ENCODE results near the gene DAB1.
"Not testable (repeated sequence)": the region's sequence is repeated elsewhere in the genome, so short reads cannot be mapped to it uniquely, and the experiment has no call there.

DAB1 gene

DNA sequence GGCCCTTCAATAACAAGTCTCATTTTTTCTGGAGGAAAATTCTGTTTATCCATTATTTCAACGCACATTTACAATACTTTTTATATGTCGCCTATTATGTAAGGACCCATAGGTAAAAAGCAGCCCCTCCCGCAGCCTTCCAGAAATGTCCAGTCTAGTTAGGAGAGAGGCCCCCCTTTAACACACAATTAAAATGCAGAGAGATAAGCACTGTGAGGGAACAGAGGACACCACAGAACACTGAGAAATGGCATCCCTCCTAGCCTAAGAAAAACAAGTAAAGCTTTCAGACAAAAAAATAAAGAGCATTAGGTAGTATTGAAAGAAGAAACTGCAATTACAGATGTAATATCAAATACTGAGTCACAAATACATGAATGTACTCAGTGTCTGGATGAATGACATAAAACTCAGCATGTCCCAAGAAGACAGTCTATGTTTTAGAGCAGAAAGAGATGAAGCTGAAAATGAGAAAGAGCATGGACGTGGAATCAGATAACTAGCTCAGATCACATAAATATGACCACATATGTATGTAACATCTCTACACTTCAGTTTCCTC is 62.9 kb downstream of the DAB1 start:
- no peak for DNase-seq (ENCODE audit: low read depth)

DNA sequence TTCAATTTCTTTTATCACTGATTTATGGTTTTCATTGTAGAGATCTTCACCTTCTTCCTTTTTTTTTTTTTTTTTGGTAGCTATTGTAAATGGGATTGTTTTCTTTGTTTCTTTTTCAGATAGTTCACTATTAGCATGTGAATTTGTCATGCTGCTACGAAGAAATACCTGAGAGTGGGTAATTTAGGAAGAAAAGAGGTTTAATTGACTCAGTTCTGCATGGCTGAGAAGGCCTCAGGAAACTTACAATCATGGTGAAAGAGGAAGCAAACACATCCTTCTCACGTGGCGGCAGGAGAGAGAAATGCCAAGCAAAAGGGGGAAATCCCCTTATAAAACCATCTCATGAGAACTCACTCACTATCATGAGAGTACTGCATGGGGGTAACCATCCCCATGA is 66.4 kb downstream of the DAB1 start:
- no peak for DNase-seq (ENCODE audit: low read depth)

DNA sequence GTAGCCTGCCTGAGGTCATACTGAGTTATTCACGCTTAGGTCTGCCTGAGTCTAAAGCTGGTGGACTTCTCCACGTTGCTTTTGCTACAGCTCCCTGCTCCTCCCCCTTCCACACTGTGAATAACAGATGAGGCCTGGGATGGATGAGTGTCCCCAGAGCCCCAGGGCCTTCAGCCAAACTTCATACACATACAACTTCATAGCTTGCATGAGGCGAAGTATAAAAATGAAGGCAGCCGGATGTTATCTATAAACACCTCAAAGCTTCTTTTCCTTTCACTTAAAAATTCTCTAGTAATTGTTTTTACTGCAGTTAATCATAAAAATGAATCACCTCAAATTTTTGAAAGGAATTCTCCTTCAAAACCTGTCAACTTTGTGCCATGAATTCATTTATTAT is 70.2 kb downstream of the DAB1 start:
- DNase-seq (ENCODE audit: low read depth): no peak

DNA sequence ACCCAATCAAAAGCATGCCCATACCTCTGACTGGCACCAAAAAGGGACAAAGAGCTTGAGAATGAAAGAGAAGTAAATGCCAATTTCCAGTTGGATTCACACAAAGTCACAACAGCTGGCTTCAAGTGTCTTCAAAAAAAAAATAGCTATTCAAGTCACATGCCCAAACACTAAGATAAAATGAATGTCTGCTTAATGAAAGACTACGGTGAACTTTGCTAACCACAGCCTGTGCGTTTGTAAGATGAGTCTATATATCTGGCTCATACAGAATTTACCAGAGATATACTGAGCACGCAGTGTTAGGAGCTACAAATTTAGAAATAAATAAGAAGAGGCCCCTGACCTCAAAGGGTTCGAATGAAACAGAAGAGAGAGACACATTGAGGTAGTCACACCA is 73.2 kb downstream of the DAB1 start:
- no peak for DNase-seq (ENCODE audit: low read depth)

DNA sequence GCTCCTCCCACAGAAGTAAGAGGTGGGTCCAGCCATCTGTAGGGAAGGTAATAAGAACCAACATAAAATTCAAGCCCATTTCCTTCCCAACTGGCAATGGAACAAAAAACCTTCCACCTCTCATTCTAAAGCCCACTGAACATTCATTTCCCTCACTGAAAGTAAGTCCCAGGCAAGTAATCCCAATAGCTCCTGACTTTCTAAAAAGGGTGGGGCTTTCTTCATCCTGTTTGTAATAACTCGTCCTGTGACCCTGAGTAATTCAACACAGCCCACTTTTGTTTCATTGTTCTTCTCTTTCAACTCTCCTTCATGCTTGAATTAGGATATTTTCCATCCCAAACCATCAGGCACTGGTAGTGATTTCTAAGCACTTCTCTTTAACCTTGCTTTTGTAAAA is 74.9 kb downstream of the DAB1 start:
- no peak for DNase-seq (ENCODE audit: low read depth)

DNA sequence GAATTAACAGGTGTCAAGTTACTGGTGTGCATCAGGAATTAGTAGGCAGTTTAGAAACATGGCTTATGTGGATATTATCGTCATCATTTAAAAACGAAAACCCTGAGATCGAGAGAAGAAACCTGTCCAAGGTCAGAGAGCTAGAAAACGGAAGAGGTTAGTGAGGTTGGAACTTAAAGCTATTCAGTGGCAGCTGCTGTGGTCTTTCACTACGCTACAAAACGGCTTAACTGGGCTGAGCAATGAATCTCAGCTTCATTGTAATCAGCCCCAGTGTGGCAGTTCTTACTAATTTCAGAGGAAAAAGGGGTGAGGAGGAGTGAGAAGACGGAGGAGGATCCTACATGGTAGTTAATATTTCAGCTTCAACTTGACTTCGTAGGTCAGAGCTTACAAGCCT is 77.9 kb downstream of the DAB1 start:
- DNase-seq (ENCODE audit: low read depth): no peak

DNA sequence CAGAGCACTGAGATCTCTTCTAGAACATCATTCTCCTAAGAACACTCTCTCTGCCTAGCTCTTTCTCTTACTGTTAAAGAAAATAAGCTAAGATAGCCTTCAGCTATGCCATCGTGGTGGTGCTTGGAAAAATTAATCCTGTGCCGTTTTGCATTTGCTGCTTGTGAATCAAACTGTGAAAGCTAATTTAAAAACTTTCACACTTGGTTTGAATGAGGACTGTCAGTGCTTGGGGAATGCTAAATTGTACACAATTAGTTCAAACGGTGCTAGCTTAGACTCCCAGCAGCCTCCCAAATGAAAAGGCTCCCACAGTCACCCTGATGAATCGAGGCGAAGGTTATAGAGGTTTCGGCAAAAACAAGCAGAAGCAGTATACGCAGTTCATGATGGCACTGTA is 79.6 kb downstream of the DAB1 start:
- DNase-seq (ENCODE audit: low read depth): no peak

DNA sequence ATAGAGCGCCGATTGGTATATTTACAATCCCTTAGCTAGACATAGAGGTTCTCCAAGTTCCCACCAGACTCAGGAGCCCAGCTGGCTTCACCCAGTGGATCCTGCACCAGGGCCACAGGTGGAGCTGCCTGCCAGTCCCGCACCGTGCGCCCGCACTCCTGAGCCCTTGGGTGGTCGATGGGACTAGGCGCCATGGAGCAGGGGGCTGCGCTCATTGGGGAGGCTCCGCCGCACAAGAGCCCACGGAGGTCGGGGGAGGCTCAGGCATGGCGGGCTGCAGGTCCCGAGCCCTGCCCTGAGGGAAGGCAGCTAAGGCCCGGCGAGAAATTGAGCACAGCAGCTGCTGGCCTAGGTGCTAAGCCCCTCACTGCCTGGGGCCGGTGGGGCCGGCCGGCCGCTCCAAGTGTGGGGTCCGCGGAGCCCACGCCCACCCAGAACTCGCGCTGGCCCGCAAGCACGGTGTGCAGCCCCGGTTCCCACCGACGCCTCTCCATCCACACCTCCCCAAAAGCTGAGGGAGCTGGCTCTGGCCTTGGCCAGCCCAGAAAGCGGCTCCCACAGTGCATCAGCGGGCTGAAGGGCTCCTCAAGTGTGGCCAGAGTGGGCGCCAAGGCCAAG is 80.5 kb downstream of the DAB1 start:
- DNase-seq (ENCODE audit: low read depth): not testable (repeated sequence)

DNA sequence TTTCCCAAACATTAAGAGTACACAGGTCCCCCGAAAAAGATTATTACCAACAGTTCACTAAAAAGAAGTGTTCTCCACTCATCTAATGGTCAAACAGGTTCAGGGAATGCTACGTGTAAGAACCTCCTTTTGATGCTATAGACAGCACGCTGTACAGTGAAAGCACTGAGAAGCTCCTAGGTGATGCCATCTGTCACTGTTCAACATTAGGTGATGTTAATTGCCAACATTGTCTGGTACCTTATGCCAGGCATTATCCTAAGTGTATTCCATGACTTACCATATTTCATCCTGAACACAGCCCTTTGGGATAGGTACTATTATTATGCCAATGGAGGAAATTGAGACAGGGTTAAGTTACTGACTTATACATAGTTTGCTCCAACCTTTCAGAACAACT is 82.1 kb downstream of the DAB1 start:
- no peak for DNase-seq (ENCODE audit: low read depth)

DNA sequence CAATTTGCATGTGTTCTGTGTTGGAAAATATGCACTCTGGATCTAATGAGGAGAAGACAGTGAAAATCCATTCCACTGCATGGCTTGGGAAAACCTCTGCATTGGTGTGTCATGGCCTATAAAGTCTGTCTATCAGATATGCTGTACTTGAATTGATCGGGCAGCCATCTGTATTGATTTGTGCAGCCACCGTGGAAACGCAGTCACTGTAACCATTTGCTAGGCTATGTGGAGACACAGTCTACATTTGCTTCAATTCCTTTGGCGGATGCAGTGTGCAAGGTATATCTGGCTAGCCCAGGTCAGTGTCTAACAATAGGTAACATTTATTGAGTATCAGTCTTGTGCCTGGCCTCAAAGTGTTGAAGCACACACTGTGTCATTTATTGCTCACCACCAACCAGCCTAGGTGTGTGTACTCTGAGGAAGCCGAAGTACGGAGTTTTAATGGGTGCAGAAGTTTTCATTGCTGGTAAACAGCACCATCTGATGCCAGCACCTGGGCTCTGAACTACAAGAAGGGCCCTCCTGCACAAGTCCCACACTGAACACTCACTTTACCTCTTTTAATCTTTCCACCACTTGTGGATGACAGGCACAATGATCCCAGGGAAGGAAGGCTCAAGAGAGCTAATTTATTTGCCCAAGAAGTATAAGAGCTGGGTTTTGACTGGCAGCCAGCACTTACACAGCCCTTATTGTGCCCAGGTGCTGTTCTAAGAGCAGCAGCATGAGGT is 83.4 kb downstream of the DAB1 start:
- no peak for DNase-seq (ENCODE audit: low read depth)

DNA sequence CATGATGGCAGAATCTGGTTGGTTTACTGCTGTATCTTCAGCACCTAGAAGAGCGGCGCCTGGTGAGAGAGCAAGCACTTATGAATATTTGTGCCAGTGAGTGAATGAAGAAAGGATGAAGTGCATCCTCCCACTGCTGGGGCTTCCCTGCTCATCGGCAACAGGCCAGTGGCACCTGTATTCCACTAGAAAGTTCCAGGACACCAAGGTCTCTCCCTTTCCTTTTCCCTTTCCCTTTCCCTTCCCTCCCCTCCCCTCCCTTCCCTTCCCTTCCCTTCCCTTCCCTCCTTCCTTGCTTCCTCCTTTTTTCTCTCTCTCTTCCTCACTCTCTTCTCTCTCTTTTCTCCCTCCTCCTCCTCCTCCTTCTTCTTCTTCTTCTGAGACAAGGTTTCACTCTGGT is 86.2 kb downstream of the DAB1 start:
- DNase-seq (ENCODE audit: low read depth): no peak

DNA sequence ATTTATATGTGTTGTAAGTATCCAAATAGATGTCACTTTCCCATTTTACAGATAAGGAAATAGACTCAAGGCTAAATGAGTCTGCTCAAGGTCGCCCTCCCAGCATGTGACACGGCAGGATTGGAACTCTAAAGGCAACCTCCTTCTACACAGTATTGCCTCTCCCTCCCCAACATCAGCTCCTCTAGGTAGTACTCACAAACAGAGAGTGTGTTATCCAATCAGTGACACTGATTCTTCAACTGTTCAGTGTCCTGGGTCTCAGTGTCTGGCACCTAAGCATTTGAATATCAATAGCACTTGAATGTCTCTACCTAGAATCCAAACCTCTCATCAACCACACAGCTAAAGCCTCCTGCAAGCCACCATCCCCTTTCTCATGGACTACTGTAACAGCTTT is 87.1 kb downstream of the DAB1 start:
- no peak for DNase-seq (ENCODE audit: low read depth)

DNA sequence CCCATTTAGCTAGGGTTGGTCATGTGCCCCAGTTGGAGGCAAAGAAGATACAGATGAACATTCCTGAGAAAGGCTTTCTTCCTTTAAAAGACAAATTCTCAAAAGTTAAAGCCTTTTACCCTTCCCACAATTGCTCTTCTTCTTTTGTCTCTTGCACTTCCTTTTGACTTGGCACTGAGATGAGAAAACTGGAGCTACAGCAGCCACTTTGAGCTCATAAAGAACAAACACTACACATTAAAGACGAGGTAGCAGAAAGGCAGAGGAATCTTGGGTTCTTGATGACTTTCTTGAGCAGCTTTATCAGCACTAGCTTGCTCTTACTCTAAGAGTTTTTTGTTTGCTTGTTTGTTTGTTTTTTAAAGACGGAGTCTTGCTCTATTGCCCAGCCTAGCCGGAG is 92.2 kb downstream of the DAB1 start:
- no peak for DNase-seq (ENCODE audit: low read depth)

DNA sequence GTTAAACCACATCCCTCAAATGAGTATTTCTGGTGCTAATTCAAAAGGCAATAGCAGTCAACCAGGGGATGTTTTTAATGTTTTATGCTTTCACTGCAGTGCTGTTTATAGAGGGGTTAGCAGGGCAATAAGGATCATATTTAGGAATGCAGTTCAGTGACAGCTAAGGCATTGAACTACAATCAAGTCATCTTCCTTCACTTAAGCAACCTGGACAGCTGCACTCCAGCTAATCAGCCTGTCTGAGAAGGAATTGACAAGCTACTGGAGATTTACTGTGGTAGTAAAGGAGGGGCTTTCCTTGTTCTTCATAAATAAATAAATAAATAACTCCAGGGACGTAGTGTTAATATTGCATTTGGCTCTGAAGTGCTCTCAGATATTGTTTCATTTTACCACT is 93.9 kb downstream of the DAB1 start:
- DNase-seq (ENCODE audit: low read depth): no peak

DNA sequence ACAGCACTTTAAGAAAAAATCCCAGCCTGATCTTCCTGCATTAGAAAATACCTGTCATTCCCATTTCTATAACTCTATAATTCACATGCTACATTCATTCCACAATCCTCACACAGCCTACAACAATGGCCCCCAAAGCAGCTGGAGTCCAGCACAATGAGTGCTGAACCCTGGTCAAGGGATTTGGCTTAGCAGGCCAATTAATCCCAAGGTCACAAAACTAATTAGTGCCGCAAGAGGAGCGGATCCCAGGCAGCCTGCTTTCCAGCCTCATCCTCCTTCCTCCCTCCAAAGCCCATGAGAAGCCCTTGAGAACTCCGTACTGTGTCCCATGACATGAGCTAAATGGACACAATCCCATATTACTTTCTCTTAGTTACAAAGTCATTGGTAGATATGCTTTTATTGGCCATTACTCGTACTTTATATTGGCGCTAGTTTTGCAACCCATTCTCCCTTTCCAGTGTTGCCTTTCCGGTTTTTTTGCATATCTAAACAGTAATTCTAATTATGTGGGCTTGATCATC is 94.8 kb downstream of the DAB1 start:
- no peak for DNase-seq (ENCODE audit: low read depth)

DNA sequence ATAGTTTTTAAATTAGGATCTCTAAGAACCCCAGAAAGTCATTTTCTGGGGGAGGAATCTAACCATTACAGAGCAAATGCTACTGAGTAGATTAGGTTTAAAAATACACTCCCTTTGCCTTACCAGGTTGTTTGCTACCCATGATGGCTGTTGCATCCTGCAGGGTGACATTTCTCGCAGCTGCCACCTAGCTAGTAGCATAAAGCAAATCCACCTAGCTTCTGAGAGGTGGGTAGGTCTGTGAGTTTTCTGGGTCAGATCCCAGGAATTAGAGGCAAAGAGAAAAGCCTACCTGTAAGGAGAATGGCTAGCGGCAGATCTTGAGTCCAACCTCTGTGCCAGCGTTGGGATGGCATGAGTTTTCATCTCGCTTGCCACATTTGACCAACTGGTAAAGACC is 95.9 kb downstream of the DAB1 start:
- DNase-seq (ENCODE audit: low read depth): no peak

DNA sequence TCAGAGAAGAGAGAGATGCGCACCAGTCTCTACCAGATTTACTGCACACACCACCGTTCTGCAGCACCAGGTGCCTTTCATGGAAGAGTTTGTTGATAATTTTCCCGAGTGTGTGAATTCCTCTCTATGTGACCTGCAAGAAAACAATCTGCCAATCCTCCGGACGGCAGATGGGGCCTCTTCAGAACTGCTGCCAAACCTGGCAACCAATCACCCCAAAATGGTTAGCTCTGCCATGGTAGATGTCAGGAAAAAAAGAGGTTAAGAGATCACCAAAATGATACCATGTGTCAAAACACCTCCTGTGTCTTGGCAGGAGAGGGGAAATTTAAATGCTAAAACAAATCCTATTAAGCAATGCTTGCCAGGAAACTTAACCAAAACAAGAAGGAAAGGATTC is 96.5 kb downstream of the DAB1 start:
- DNase-seq (ENCODE audit: low read depth): no peak

DNA sequence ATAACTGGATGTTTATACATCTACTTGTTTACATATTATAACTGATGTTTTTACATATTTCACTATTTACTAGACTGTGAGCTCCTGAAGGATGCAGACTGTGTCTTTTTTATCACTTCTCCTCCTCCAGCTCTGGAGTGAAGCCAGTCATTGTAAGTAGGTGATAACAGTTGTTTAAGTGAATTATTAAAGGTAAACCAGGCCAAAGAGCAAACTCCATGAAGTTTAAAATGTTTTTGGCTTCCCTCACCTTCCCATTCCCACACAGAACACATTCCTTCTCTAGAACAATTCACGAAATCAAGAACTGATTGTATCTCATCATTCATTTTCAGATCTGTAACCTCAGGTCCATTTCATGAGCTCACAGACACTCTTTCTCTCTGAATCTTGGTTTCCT is 98.3 kb downstream of the DAB1 start:
- DNase-seq (ENCODE audit: low read depth): no peak

DNA sequence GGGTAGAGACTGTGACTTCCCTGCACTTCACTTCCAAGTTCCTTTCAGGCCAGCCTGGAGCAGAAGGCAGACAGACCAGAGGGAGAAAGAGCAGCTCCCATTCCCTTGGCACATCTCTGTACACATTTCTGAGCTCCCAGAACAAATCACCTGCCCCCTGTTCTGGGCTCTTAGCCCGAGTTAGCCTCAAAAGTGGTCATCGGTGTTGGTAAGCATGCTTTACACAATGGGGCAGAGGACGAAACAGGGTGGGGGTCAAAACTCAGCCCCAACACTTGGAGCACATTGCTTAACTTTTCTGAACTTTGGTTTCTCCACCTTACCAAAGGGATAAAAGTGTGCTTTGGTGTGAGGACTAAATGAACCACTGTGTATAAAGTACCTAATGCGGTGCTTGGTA is 98.7 kb downstream of the DAB1 start:
- DNase-seq (ENCODE audit: low read depth): no peak

DNA sequence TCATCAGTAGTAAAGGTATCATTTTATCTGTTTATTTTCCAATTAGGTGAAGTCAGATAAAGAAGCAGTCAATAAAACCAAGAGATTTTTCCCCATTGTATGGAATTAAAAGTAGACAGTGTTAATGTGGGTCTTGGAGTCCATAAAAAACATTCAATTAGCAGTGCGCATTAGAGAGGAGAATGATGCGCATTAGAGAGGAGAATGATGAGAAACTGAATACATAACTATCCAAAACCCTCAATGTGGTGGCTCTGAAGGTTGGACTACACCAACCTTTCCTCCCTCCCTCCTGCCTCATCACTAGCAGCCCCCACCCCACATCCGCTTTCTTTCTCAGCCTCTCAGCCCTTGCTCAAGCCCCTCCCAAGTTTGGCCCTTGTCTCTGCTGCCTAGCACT is 99.5 kb downstream of the DAB1 start:
- DNase-seq (ENCODE audit: low read depth): no peak

DNA sequence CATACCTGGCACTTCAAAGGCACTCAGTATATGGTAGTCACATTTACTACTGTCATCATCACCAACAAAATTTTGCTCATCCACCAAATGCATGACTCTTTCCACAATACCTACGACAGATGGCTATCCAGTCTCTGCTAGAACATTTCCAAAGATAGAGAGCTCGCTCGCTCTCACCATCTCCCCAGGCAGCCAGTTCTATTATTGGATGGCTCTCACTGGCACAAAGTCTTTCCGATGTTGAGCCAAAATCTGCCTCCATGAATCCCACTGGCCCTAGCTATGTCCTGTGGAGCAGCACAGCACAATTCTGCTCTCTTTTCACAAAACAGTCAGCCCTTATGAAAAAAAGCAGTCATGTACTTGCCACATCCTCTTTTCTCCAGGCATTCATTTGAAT is 102.1 kb downstream of the DAB1 start:
- DNase-seq (ENCODE audit: low read depth): no peak

DNA sequence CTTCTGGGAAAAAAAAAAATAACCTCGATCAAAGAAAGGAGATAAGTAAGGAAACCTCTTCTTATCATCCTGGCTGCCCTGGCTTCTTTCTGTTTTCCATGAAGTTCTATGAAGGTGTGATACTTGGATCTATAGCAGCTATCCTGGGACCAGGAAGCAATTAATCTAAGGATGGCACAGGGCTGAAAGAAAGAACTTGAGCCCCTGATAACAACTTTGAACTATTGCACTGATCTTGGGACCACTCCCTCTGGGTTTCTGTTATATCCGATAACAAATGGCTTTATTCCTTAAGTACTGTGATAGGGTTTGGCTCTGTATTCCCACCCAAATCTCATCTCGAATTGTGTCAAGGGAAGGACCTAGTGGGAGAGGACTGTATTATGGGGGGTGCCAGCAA is 104.1 kb downstream of the DAB1 start:
- no peak for DNase-seq (ENCODE audit: low read depth)

DNA sequence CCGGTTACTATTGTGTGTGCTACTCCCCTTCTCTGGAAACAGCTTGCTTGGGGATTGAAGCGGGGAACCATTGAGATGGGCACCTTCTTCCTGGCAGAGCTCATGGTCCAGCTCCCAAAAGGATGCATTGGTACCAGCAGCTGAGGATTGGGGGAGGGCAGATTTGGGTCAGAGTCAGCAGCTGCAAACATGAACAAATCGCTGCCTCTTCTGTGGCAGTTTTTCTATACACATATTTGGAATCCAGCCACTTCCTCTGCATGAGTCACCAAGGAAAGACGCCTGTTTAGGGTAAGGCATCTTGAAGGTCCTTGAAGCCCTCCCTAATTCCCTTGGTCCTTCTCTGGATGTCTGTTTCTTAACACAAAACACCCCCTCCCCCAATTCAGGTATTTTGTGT is 104.7 kb downstream of the DAB1 start:
- no peak for DNase-seq (ENCODE audit: low read depth)

DNA sequence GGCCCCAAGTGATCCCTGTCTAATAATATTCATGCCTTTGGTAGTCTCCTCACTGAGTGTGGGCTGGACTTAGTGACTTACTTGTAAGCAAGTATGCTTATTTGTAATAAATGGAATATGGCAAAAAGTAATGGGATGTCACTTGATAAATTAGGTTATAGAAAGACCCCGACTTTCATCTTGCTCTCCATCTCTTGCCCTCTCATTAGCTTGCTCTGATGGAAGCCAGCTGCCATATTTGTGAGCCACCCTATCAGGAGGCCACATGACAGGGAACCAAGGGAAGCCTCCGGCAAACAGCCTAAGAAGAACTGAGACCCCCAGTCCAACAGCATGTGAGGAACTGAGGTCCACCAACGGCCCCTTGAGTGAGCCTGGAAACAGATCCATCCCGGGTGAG is 107.0 kb downstream of the DAB1 start:
- DNase-seq (ENCODE audit: low read depth): no peak
